ENCODE results near the gene RDX.
"Not testable (repeated sequence)": the region's sequence is repeated elsewhere in the genome, so short reads cannot be mapped to it uniquely, and the experiment has no call there.

RDX gene

DNA sequence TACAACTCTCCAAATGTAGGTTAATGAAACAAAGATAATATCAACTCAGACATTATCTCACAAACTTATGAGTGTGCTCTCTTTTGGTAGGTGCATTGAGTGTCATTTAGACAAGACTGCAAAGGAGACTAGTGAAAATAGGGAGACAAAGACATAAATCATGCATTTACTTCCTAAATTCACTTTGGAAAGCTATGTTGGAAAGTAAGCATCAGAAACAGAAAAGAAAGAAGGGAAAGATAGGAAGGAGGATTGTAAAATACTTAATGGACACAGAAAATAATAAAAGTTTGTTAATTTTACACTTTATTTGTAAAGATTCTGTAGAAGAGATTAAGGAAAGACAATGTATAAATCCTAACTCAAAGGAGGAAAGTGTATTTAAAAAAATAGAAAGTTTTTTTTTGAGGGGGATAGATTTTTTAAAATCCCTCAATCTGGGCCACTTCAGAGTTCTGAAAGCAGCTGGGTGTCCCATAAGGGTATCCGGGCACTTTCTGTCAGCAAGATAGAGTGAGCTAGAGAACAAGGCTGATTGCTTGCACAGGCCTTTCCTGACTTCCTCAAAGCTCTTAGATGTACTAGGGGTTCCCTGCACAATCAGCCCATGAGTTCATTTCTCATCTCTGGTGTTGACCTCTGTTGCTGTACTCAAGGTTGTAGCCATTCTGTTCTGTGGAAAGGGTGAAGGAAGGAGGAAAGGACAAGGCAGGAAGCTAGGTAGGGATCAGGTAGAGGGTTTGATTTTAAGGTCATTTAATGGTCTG lies 22.4 kb upstream of the RDX start:
- no peaks in the 10 kb centered on the region for H3K36me3 Mint-ChIP-seq
- ATAC-seq (replicated peaks) (no peak), DNase-seq (no peak)
- H3K4me1 Mint-ChIP-seq = peaks cover 0 to 2% of the 10 kb centered on the region in 2 donors
- no peaks in the 10 kb centered on the region for H3K27me3 Mint-ChIP-seq
- no peaks in the 10 kb centered on the region for H3K9me3 Mint-ChIP-seq
- no peak overlapping the region for H3K4me3 Mint-ChIP-seq
- H3K27ac Mint-ChIP-seq = no peak overlapping the region

DNA sequence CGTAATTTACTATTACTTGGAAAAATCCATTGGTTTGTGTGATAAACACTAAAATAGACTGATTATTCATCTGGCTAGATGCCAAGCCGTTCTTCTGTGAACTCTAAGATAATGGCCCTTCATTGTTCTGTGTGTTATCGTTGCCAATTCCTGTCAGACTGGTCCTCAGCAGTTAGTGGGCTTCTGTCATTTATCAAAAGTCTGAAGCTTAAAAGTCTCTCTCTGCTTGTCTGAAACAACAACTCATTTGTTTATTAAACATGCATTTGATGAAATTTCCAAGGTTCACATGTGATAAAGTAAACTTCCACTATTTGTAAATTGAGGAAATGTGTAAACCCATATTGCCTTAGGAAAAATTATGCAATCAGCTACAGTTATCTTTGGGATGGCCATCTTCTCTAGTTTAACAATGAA lies 21.1 kb upstream of the RDX start:
- Mint-ChIP-seq H3K27ac (no peak overlapping the region), H3K27me3 (no peaks in the 10 kb centered on the region), H3K4me1 (peaks cover 0 to 2% of the 10 kb centered on the region in 2 donors), H3K4me3 (no peak overlapping the region), H3K9me3 (no peaks in the 10 kb centered on the region), H3K36me3 (no peaks in the 10 kb centered on the region)
- ATAC-seq (replicated peaks) (no peak), DNase-seq (no peak)

GRCh38 chr11:110314366-110315095 lies 18.1 kb upstream of the RDX start:
- Mint-ChIP-seq H3K4me1 (peaks cover 6 to 8% of the 10 kb centered on the region in 2 donors), H3K4me3 (no peak overlapping the region), H3K27me3 (no peaks in the 10 kb centered on the region), H3K9me3 (peaks cover 0 to 2% of the 10 kb centered on the region in 2 donors), H3K27ac (no peak overlapping the region), H3K36me3 (peaks cover 0 to 4% of the 10 kb centered on the region in 2 donors)
- ATAC-seq (replicated peaks) = no peak
- DNase-seq = no peak

DNA sequence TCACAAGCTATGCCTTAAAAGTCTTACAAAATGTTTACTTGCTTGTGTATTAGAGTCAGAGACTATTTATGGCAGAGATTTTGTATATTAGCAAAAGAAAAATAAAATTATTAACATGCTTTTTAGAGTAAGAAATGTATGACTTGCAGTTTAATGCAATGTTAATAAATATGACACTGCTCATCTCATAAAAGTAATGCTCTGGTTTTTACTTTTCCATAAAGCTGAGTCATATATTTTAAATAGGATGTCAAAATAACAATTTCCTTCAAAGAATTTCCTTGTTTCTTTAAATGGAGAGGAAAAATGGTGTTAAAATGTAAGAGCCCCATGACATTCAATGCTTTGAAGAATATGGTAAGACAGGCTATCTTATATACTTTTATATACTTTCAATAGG lies 16.3 kb upstream of the RDX start:
- Mint-ChIP-seq H3K36me3 (peaks cover 0 to 4% of the 10 kb centered on the region in 2 donors), H3K27ac (peak overlapping the region; percentile 75), H3K4me1 (peaks cover 6% of the 10 kb centered on the region in 2 donors), H3K9me3 (peaks cover 0 to 2% of the 10 kb centered on the region in 2 donors), H3K27me3 (no peaks in the 10 kb centered on the region), H3K4me3 (no peak overlapping the region)
- DNase-seq (no peak), ATAC-seq (replicated peaks) (no peak)

- H3K4me3 Mint-ChIP-seq = no peak overlapping the region
- peaks cover 0 to 2% of the 10 kb centered on the region in 2 donors for H3K9me3 Mint-ChIP-seq
- peaks cover 0 to 4% of the 10 kb centered on the region in 2 donors for H3K36me3 Mint-ChIP-seq
- H3K4me1 Mint-ChIP-seq = peaks cover 6% of the 10 kb centered on the region in 2 donors
- H3K27me3 Mint-ChIP-seq = no peaks in the 10 kb centered on the region
- DNase-seq = peak; percentile 6
- H3K27ac Mint-ChIP-seq = peak overlapping the region; percentile 75
- peak; percentile 73 to 89 for ATAC-seq (replicated peaks)
Measured at GRCh38 chr11:110311783-110312579, 15.6 kb upstream of the RDX start.

DNA sequence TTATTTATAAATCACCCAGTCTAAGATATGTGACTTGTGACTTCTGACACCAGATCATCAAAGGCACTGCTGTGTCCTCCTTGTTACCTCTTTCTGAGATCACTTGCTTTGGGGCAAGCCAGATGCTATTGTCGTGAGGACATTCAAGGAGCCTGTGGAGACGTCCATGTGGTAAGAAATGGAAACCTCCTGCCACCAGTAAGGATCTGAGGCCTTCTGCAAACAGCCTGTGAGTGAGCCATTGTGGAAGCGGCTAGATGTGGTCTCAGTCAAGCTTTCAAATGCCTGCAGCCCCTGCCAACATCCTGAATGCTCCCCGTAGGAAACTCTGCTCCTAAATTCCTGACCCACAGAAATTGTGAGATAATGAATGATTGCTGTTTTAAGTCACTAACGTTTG lies 11.7 kb upstream of the RDX start:
- H3K27ac Mint-ChIP-seq = no peak overlapping the region
- peaks cover 6% of the 10 kb centered on the region in 2 donors for H3K4me1 Mint-ChIP-seq
- peaks cover 0 to 2% of the 10 kb centered on the region in 2 donors for H3K9me3 Mint-ChIP-seq
- H3K4me3 Mint-ChIP-seq = no peak overlapping the region
- ATAC-seq (replicated peaks) (no peak), DNase-seq (no peak)
- no peaks in the 10 kb centered on the region for H3K27me3 Mint-ChIP-seq
- peaks cover 0 to 4% of the 10 kb centered on the region in 2 donors for H3K36me3 Mint-ChIP-seq

- DNase-seq; H3K27me3 Mint-ChIP-seq; H3K4me3 Mint-ChIP-seq; ATAC-seq (replicated peaks); H3K27ac Mint-ChIP-seq; H3K4me1 Mint-ChIP-seq; H3K36me3 Mint-ChIP-seq; H3K9me3 Mint-ChIP-seq: not testable (repeated sequence)
Measured at GRCh38 chr11:110306019-110306388, 9.6 kb upstream of the RDX start.

DNA sequence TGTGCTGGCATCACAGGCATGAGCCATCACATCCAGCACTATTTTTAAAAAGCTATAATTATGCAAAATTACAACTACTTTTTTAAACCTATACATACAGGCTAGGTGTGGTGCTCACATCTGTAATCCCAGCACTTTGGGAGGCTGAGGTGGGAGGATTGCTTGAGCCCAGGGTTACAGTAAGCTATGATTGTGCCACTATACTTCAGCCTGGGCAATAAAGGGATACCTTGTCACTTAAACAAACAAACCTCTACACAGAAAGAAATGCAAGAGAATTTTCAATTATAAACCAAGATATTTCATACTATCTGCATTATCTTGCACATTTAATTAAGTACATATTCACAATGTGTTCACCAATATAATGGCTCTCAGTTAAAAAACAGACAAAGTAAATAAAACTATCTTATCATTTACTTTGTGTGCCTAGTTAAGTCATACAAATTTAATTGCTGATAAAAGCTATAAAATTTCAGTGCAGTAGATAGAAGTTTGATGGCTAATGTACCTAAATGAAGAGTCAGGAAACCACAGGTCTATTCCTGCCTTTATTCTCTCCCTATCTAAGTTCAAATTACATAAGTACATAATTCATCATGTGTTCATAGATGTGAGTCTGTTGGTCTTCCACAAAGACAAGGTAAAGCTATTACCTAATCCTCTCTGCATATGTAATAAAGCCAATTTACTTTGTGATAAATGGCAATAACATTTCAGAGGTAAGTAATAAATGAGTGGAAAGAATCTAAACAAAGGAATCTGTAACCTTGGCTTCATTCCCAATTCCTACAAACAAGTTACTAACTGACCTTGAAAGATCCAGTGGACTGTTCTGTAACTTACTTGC lies 9.0 kb upstream of the RDX start:
- H3K9me3 Mint-ChIP-seq = no peaks in the 10 kb centered on the region
- H3K27ac Mint-ChIP-seq = no peak overlapping the region
- no peaks in the 10 kb centered on the region for H3K36me3 Mint-ChIP-seq
- no peak overlapping the region for H3K4me3 Mint-ChIP-seq
- DNase-seq = no peak
- ATAC-seq (replicated peaks) = no peak
- H3K27me3 Mint-ChIP-seq = peaks cover 0 to 1% of the 10 kb centered on the region in 2 donors
- no peaks in the 10 kb centered on the region for H3K4me1 Mint-ChIP-seq

GRCh38 chr11:110303414-110303826 lies 7.0 kb upstream of the RDX start:
- H3K4me3 Mint-ChIP-seq = no peak overlapping the region
- peaks cover 0 to 5% of the 10 kb centered on the region in 2 donors for H3K27me3 Mint-ChIP-seq
- H3K4me1 Mint-ChIP-seq = peaks cover 0 to 2% of the 10 kb centered on the region in 2 donors
- H3K9me3 Mint-ChIP-seq = peaks cover 0 to 3% of the 10 kb centered on the region in 2 donors
- H3K27ac Mint-ChIP-seq = no peak overlapping the region
- ATAC-seq (replicated peaks) (no peak), DNase-seq (no peak)
- H3K36me3 Mint-ChIP-seq = no peaks in the 10 kb centered on the region

- Mint-ChIP-seq H3K4me3 (no peak overlapping the region), H3K9me3 (peaks cover 0 to 3% of the 10 kb centered on the region in 2 donors), H3K27me3 (peaks cover 0 to 5% of the 10 kb centered on the region in 2 donors), H3K27ac (no peak overlapping the region), H3K36me3 (no peaks in the 10 kb centered on the region), H3K4me1 (peaks cover 3 to 5% of the 10 kb centered on the region in 2 donors)
- DNase-seq = no peak
- no peak for ATAC-seq (replicated peaks)
Measured at GRCh38 chr11:110301577-110301976, 5.2 kb upstream of the RDX start.

DNA sequence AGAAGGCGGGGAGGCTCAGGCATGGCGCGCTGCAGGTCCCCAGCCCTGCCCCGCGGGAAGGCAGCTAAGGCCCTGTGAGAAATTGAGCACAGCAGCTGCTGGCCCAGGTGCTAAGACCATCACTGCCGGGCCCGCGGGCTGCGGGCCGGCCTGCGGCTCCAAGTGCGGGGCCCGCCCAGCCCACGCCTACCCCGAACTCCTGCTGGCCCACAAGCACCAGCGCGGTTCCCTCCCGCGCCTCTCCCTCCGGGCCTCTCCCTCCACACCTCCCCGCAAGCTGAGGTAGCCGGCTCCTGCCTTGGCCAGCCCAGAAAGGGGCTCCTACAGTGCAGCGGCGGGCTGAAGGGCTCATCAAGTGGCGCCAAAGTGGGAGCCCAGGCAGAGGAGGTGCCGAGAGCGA lies 4.6 kb upstream of the RDX start:
- DNase-seq = no peak
- no peak for ATAC-seq (replicated peaks)
- no peak overlapping the region for H3K4me3 Mint-ChIP-seq
- no peaks in the 10 kb centered on the region for H3K36me3 Mint-ChIP-seq
- peaks cover 3 to 5% of the 10 kb centered on the region in 2 donors for H3K4me1 Mint-ChIP-seq
- no peak overlapping the region for H3K27ac Mint-ChIP-seq
- H3K27me3 Mint-ChIP-seq = peaks cover 0 to 5% of the 10 kb centered on the region in 2 donors
- H3K9me3 Mint-ChIP-seq = peaks cover 0 to 3% of the 10 kb centered on the region in 2 donors

GRCh38 chr11:110299006-110299785 lies 2.8 kb upstream of the RDX start:
- no peak overlapping the region for H3K27ac Mint-ChIP-seq
- ATAC-seq (replicated peaks) = no peak
- H3K36me3 Mint-ChIP-seq = no peaks in the 10 kb centered on the region

DNA sequence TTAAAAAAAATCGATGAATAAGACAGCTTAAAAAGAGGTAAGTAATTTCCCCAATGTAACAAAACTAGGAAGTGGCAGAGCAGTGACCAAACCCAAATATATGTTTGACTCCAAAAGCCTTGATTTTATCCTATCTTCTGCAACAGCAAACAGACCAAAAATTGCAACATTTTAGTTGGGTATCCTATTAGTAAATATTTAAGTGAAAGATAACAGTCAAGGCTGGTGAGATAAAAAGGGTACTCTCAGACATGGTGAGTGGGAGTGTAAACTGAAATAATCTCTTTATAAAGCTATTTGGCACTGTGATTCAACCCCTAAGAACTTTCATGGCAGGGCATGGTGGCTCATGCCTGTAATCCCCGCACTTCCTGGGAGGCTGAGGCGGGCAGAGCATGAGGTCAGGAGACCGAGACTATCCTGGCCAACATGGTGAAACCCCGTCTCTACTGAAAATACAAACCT lies 1.9 kb upstream of the RDX start:
- Mint-ChIP-seq H3K4me3 (no peak overlapping the region), H3K27me3 (peaks cover 0 to 5% of the 10 kb centered on the region in 2 donors), H3K36me3 (no peaks in the 10 kb centered on the region), H3K27ac (no peak overlapping the region), H3K4me1 (peaks cover 7 to 10% of the 10 kb centered on the region in 2 donors), H3K9me3 (peaks cover 0 to 3% of the 10 kb centered on the region in 2 donors)
- no peak for ATAC-seq (replicated peaks)
- DNase-seq = no peak

More at GRCh38 chr11:110299006-110299785, 2.8 kb upstream of the RDX start:
- Mint-ChIP-seq H3K4me1 (peaks cover 5 to 10% of the 10 kb centered on the region in 2 donors), H3K9me3 (peaks cover 0 to 3% of the 10 kb centered on the region in 2 donors), H3K27me3 (peaks cover 0 to 5% of the 10 kb centered on the region in 2 donors), H3K4me3 (no peak overlapping the region)
- DNase-seq = no peak
